SU-DHL-6 (cell line): ENCODE measurements around the gene CACNG7.

ENCODE experiments used
- CTCF ChIP-seq: fragments of 200-600 bp; sonication (generic); IDR thresholded peaks from one replicate; pipeline ENCODE4 v1.5.1; 2017; ENCODE audit warnings: antibody characterized with exemption, mild to moderate bottlenecking, low read length, moderate library complexity; ENCODE audit not compliant: insufficient read depth, poor library complexity, severe bottlenecking
- EZH2phosphoT487 ChIP-seq: fragments of 200-600 bp; sonication (generic), shearing (Covaris generic); conservative IDR thresholded peaks from 2 replicates; pipeline ENCODE4 v1.6.1; 2018; ENCODE audit warnings: mild to moderate bottlenecking, antibody characterized with exemption, low read length, moderate library complexity, mixed read lengths

DNA sequence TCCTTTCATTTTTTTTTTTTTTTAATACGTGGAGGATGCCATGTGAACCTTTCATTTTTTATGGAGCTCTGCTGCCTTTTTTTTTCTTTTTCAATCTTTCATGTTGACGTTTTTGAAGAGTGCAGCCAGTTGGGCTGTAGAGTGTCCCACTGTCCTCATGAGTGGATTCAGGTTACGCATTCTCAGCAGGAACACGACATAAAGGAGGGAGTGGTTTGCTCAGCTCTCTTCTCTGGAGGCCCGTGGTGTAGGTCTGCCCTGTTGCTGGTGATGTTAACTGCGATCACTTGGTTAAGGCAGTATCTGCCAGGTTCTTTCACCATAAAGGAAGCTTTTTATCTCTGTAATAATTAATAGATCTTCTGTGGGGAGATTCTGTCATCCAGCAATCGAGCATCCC is 27.0 kb downstream of the CACNG7 start:
- TF ChIP-seq CTCF: no peak
- TF ChIP-seq EZH2phosphoT487: no peak
